Breast epithelium (tissue), 3 donors: Measurements from ENCODE around the gene ABHD10.

Experiments
- CTCF ChIP-seq, 3 donors: fragments of 450-650 bp; IDR thresholded peaks; one replicate each; pipeline ENCODE4 v1.5.1; 2016 to 2017; ENCODE audit warnings: antibody characterized with exemption in 3 of 3, mild to moderate bottlenecking in 3 of 3, moderate library complexity in 3 of 3
- POLR2AphosphoS5 ChIP-seq, 3 donors: sonication (generic); formaldehyde crosslinking; IDR thresholded peaks; one replicate each; pipeline ENCODE4 v1.6.1; 2017; ENCODE audit warnings: antibody characterized with exemption in 3 of 3

- TF ChIP-seq CTCF (IDR thresholded peaks at IDR 0.05) (no peak), POLR2AphosphoS5 (IDR thresholded peaks at IDR 0.05) (no peak)
Observed at GRCh38 chr3:112017091-112017490, 38.3 kb downstream of the ABHD10 start.
